Epithelial cell of esophagus (primary cell): ENCODE results near the gene HNMT.

Experiments
- DNase-seq: peaks from one replicate; pipeline ENCODE4 v3.0.0; 2010; ENCODE audit warnings: low read depth
- H3K4me3 ChIP-seq: 2 replicates; pipeline ENCODE4 v1.5.1; 2011; ENCODE audit warnings: mild to moderate bottlenecking, low read length, control low read depth
- CTCF ChIP-seq: IDR thresholded peaks from 2 replicates; pipeline ENCODE4 v1.5.1; 2011; ENCODE audit warnings: low read depth, mild to moderate bottlenecking, low read length, control low read depth, inconsistent platforms; ENCODE audit not compliant: insufficient read depth; ENCODE audit errors: missing control alignments

HNMT gene

GRCh38 chr2:137952586-137953129 lies 11.6 kb upstream of the HNMT start:
- TF ChIP-seq CTCF = no peak
- no peak for DNase-seq
- H3K4me3 ChIP-seq = no peak overlapping the region

DNA sequence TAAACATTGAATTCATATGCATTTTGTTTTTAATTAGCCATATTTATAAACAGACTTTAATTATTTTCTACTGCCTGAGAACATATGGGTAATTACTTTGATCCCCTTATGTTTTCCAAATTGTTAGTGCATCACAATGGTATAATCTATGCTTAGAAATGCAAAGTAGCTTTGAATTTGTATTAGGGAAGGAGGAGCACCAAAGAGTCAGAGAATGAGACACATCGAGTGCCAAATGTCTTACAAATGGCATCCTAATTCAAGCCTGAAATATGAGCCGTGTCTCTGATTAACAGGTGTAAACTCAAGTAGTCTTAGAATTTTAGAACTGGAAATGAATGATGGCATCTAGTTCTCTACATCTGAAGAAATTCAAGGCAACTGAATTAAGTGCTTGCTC lies 8.7 kb upstream of the HNMT start:
- no peak for TF ChIP-seq CTCF
- DNase-seq = no peak
- no peak overlapping the region for H3K4me3 ChIP-seq

- H3K4me3 ChIP-seq = no peak overlapping the region
- DNase-seq = peak; percentile 50
- no peak for TF ChIP-seq CTCF
Observed at GRCh38 chr2:137957033-137957432, 7.2 kb upstream of the HNMT start.

- TF ChIP-seq CTCF = no peak
- no peak overlapping the region for H3K4me3 ChIP-seq
- no peak for DNase-seq
Observed at GRCh38 chr2:137959166-137959565, 5.1 kb upstream of the HNMT start.

DNA sequence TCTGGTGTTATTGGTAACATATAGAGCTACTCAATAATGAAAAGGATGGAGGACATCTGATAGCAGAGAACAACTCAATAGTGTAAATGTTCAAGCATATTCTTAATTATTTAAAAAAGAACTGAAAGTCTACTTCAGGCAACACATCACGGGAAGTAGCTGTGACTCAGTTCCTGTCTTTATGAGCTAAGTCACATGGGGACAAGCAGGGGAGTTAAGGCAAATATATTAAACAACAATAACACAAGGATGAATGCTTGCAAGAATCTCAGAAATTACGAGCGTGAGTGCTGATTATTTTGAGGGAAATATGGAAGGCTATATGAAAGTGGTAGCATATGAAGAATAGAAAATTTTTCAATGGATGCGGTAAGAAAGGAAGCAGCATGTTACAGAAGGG lies 4.0 kb upstream of the HNMT start:
- TF ChIP-seq CTCF = no peak
- no peak for DNase-seq
- no peak overlapping the region for H3K4me3 ChIP-seq

- no peak for TF ChIP-seq CTCF
- H3K4me3 ChIP-seq = no peak overlapping the region
- no peak for DNase-seq
Observed at GRCh38 chr2:137961602-137962001, 2.7 kb upstream of the HNMT start.

GRCh38 chr2:137963535-137964065 lies 673 bp upstream of the HNMT start:
- DNase-seq = no peak
- no peak for TF ChIP-seq CTCF
- H3K4me3 ChIP-seq = no peak overlapping the region
